Right lobe of liver (tissue), 6 donors: Measurements from ENCODE around the gene OPN1SW. TPM values are rescaled to one million over a fixed set of nuclear protein-coding genes. Genes with fewer than 3 reads are reported as not detected.
A peak's percentile ranks its signal among the peaks of the same experiment; 100 is the strongest.

Experiments
- ATAC-seq, 4 donors: fragments of 200-7000 bp; cut with Tn5 transposase; one replicate each; pipeline ENCODE4 v1.9.1; 2020; ENCODE audit warnings: mild to moderate bottlenecking in 4 of 4, moderate library complexity in 4 of 4
- DNase-seq, 3 donors: peaks; one replicate each; pipeline ENCODE4 v3.0.0-alpha.2; 2020
- H3K27ac ChIP-seq, 3 donors: fragments of 200-600 bp; one replicate each; pipeline ENCODE4 v1.8.0; 2022
- H3K27me3 ChIP-seq, 2 donors: fragments of 200-600 bp; one replicate each; pipeline ENCODE4 v1.8.0; 2022
- H3K36me3 ChIP-seq, 4 donors: fragments of 200-600 bp; sonication (generic) in 1 of 4; one replicate each; pipeline versions ENCODE4 v1.5.1 to v1.8.0; 2017 to 2022; ENCODE audit warnings: control low read depth in 1 of 4
- H3K4me1 ChIP-seq, 4 donors: fragments of 200-600 bp; sonication (generic) in 1 of 4; one replicate each; pipeline versions ENCODE4 v1.5.1 to v1.8.0; 2017 to 2022; ENCODE audit warnings: control low read depth in 1 of 4
- H3K4me3 ChIP-seq, 3 donors: fragments of 200-600 bp; one replicate each; pipeline ENCODE4 v1.8.0; 2022
- H3K9me3 ChIP-seq, 4 donors: fragments of 200-600 bp; sonication (generic) in 1 of 4; one replicate each; pipeline versions ENCODE4 v1.5.1 to v1.8.0; 2017 to 2022; ENCODE audit warnings: control low read depth in 1 of 4
- CTCF ChIP-seq, 4 donors: fragments of 200-600 bp in 3 of 4; fragments of 450-650 bp in 1 of 4; IDR thresholded peaks; one replicate each; pipeline versions ENCODE4 v1.5.1 to v1.8.0; 2016 to 2022; ENCODE audit warnings: antibody characterized with exemption in 4 of 4, mild to moderate bottlenecking in 2 of 4
- POLR2A ChIP-seq: fragments of 450-650 bp; IDR thresholded peaks from one replicate; pipeline ENCODE4 v1.6.1; 2017; ENCODE audit warnings: antibody characterized with exemption, mild to moderate bottlenecking
- WGBS: methylation state at CpG from one replicate; pipeline ENCODE4 v1.1.6; 2018; ENCODE audit warnings: low coverage, low lambda C conversion rate; ENCODE audit not compliant: insufficient coverage; ENCODE audit errors: missing lambda C conversion rate; 5-methylcytosine and 5-hydroxymethylcytosine counted together
- intact Hi-C, 2 donors: fragments of 100-400 bp; cut with DNase I; formaldehyde crosslinking; loops; one replicate each; pipeline versions ENCODE4 v1.11.2 to v1.14.1; 2022
- total RNA-seq, 6 experiments: library from RNA; depleted of rRNA in 2 of 6; stranded (reverse); fragments of >200 nt in 2 of 6; fragmentation: NEBNext Ultra II Directional in 3 of 6; extraction: Animal tissue kit (Norgen Biotek cat#: 25700) in 3 of 6; gene quantifications; one replicate each; pipeline versions ENCODE4 v1.1.0 to v1.2.4, GENCODE V29; 2016 to 2023
- donor health status: DM: no; HTN: yes; CAD: no.
- donor health status: DM: no; HTN: no; CAD: no.
- donor health status: DM: no; HTN: no; CAD: no.
- donor health status: DM: no; HTN: yes; CAD: no.
- donor health status: DM: no; HTN: yes; CAD: no.

The OPN1SW gene
- total RNA-seq, 6 experiments from 2014 or later, result not detected

- TF ChIP-seq POLR2A (no peak), CTCF (IDR thresholded peaks at IDR 0.05) (no peak)
- intact Hi-C loops, result no loop called here
- H3K9me3 ChIP-seq, result no peaks in the 10 kb centered on the region
- H3K36me3 ChIP-seq, result no peaks in the 10 kb centered on the region
- no peaks in the 10 kb centered on the region for H3K27me3 ChIP-seq
- 77% methylated on average over 3 of the region's 6 CpGs for WGBS
- DNase-seq (no peak), ATAC-seq (no peak)
- no peak overlapping the region for H3K4me3 ChIP-seq
- H3K27ac ChIP-seq, result no peak overlapping the region
- no peaks in the 10 kb centered on the region for H3K4me1 ChIP-seq
Measured at GRCh38 chr7:128814499-128814898, 38.9 kb upstream of the OPN1SW start.

- DNase-seq (no peak), ATAC-seq (peak; percentile 50 to 77 (median 64))
- no peaks in the 10 kb centered on the region for H3K36me3 ChIP-seq
- TF ChIP-seq POLR2A (no peak), CTCF (IDR thresholded peaks at IDR 0.05) (no peak)
- H3K27me3 ChIP-seq, result no peaks in the 10 kb centered on the region
- H3K9me3 ChIP-seq, result no peaks in the 10 kb centered on the region
- WGBS, result 59% methylated on average over 5 of the region's 11 CpGs
- H3K27ac ChIP-seq, result no peak overlapping the region
- intact Hi-C loops, result no loop called here
- no peak overlapping the region for H3K4me3 ChIP-seq
- no peaks in the 10 kb centered on the region for H3K4me1 ChIP-seq
Measured at GRCh38 chr7:128812514-128813168, 37.0 kb upstream of the OPN1SW start.

DNA sequence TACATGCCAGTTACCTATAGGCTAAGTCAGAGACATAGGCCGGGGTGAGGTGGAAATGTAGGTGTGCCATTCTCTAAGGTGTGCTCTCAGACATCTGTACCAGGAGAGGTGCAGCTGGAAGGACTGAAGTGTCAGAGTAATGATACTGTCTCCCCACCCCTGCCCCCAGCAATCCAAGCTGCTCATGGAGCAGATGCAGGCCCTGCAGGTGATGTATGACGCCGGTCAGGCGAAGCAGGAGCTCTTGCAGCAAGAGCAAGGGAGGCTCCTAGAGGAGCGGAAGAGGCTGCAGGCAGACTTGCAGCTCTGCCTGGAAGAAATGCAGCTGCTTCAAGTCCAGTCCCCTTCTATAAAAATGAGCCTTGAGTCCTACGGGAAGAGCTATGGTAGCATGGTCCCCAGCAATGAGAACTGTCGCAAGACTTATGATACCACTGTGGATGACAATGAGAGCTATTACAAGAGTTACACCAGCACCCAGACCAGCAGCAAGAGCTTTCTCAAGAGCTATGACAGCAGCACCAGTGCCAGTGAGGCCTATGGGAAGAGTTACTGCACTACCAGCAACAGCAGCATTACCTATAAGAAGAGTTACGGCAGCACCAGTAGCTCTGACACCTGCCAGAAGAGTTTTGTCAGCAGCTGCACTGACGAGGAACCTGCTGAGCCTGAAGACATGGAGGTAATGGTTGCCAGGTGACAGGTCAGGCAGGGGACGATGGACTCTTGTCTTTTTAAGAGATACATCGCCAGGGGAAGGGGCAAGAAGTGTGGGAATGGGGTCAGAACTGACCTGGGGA, 36.2 kb upstream of the OPN1SW start:
- intact Hi-C loops, result no loop called here
- Histone ChIP-seq H3K9me3 (no peaks in the 10 kb centered on the region), H3K4me3 (no peak overlapping the region), H3K27ac (no peak overlapping the region), H3K27me3 (no peaks in the 10 kb centered on the region), H3K36me3 (no peaks in the 10 kb centered on the region), H3K4me1 (no peaks in the 10 kb centered on the region)
- no peak for ATAC-seq
- TF ChIP-seq POLR2A (no peak), CTCF (IDR thresholded peaks at IDR 0.05) (no peak)
- DNase-seq, result no peak
- 93% methylated on average over 3 of the region's 11 CpGs for WGBS

DNA sequence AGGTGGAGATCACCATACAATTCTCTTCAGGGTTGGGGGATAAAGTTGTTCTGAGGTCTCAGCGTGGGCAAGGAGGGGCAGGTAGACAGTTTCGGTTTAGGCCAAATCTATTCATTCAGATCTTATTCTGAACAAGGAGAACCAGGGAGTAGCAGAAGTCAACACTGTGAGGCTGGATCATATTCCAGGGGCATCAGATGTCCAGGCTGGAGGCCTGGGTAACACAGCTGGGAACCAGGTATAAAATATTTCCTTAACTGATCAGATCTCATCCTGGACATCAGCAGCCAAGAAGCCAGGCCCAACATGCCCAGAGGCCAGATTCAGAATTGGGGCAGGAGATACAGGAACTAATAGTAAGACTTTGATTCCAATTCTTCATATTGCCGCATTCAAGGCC, 35.4 kb upstream of the OPN1SW start:
- DNase-seq (no peak), ATAC-seq (no peak)
- Histone ChIP-seq H3K9me3 (no peaks in the 10 kb centered on the region), H3K36me3 (no peaks in the 10 kb centered on the region), H3K4me3 (no peak overlapping the region), H3K4me1 (no peaks in the 10 kb centered on the region), H3K27ac (no peak overlapping the region), H3K27me3 (no peaks in the 10 kb centered on the region)
- intact Hi-C loops, result no loop called here
- WGBS, result 87% methylated on average over 2 of the region's 3 CpGs
- no peak for TF ChIP-seq CTCF (IDR thresholded peaks at IDR 0.05)
- no peak for TF ChIP-seq POLR2A
